Measurements from ENCODE around the gene LAMA3.

Gene LAMA3

GRCh38 chr18:23689031-23689615 is at the start of gene LAMA3:
LAMA3 (plus strand) TSS chr18:23689453; CDS start chr18:23689684, 231 bp downstream.
- DNase-seq, result no peak

GRCh38 chr18:23640052-23640451 is 49.2 kb upstream of the LAMA3 start:
- DNase-seq, result no peak

- DNase-seq, result no peak
Measured at GRCh38 chr18:23641143-23641720, 48.0 kb upstream of the LAMA3 start.

- no peak for DNase-seq
Measured at GRCh38 chr18:23641937-23642666, 47.2 kb upstream of the LAMA3 start.

GRCh38 chr18:23643815-23644490 is 45.3 kb upstream of the LAMA3 start:
- DNase-seq, result no peak

GRCh38 chr18:23645568-23646175 is 43.6 kb upstream of the LAMA3 start:
- no peak for DNase-seq

- no peak for DNase-seq
Measured at GRCh38 chr18:23646282-23646681, 43.0 kb upstream of the LAMA3 start.

- DNase-seq, result no peak
Measured at GRCh38 chr18:23648456-23648855, 40.8 kb upstream of the LAMA3 start.

GRCh38 chr18:23648940-23649607 is 40.2 kb upstream of the LAMA3 start:
- no peak for DNase-seq

- no peak for DNase-seq
Measured at GRCh38 chr18:23650968-23651927, 38.0 kb upstream of the LAMA3 start.

- no peak for DNase-seq
Measured at GRCh38 chr18:23652232-23652631, 37.0 kb upstream of the LAMA3 start.

GRCh38 chr18:23658285-23658684 is 31.0 kb upstream of the LAMA3 start:
- no peak for DNase-seq

- DNase-seq, result no peak
Measured at GRCh38 chr18:23661735-23662308, 27.4 kb upstream of the LAMA3 start.

GRCh38 chr18:23662309-23663263 is 26.7 kb upstream of the LAMA3 start, which contains the start of gene ANKRD29:
ANKRD29 (minus strand) TSS chr18:23662911; CDS start chr18:23662730, 181 bp downstream.
- DNase-seq, result peak; percentile 4 to 24 (median 12)

- DNase-seq, result no peak
Measured at GRCh38 chr18:23664674-23665073, 24.6 kb upstream of the LAMA3 start.

GRCh38 chr18:23667114-23667513 is 22.1 kb upstream of the LAMA3 start:
- no peak for DNase-seq

GRCh38 chr18:23668731-23669130 is 20.5 kb upstream of the LAMA3 start:
- DNase-seq, result no peak

- DNase-seq, result no peak
Measured at GRCh38 chr18:23669202-23669766, 20.0 kb upstream of the LAMA3 start.

GRCh38 chr18:23669804-23670405 is 19.3 kb upstream of the LAMA3 start:
- DNase-seq, result no peak

All from activated CD4-positive, CD25-positive, alpha-beta regulatory T cell (primary cell).